Transverse colon (tissue), 1 donor: Measurements from ENCODE around the gene PSTPIP1.

Source experiments
- EP300 ChIP-seq: sonication (generic); formaldehyde crosslinking; IDR thresholded peaks from one replicate; pipeline ENCODE4 v1.6.1; 2017; ENCODE audit warnings: antibody characterized with exemption, low read depth
- POLR2A ChIP-seq: fragments of 450-650 bp; IDR thresholded peaks from one replicate; pipeline ENCODE4 v1.6.1; 2016; ENCODE audit warnings: antibody characterized with exemption, mild to moderate bottlenecking, moderate library complexity

DNA sequence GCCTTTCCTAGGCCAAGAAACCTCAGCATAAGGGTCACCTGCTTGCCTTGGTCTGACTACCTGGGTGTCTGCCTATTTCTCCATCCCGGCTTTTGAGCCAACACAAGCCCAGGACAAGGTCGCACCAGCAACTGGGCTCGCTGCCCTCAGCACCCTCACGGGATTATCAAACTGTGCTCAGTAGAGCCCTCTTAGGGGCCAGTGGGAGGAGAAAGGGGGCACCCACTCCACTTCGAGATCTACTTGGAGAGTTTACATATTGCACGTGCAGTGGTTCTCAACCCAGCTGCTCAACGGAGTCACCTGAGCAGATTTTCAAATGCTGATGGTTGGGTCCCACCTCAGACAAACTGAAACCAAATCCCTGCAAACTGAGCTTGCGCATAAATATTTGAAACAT lies 44.9 kb downstream of the PSTPIP1 start:
- TF ChIP-seq EP300 (no peak), POLR2A (no peak)
